Endothelial cell of umbilical vein (primary cell): ENCODE results near the gene DHRS7B.

Experiments
- CTCF ChIP-seq, 2 donors: IDR thresholded peaks; 1 replicate in 1 of 2; 2 replicates in 1 of 2; pipeline ENCODE4 v1.5.1; 2011; ENCODE audit warnings: low read length in 2 of 2, mild to moderate bottlenecking in 2 of 2, moderate library complexity in 2 of 2, control low read depth in 1 of 2, inconsistent platforms in 1 of 2, low read depth in 1 of 2; ENCODE audit not compliant: insufficient read depth in 1 of 2; ENCODE audit errors: extremely low read depth in 1 of 2
- EZH2 ChIP-seq: IDR thresholded peaks from 2 replicates; pipeline ENCODE4 v1.6.1; 2012; ENCODE audit warnings: borderline replicate concordance, low read depth, mild to moderate bottlenecking, moderate library complexity, low read length, inconsistent platforms; ENCODE audit not compliant: severe bottlenecking
- GATA2 ChIP-seq: IDR thresholded peaks from 2 replicates; pipeline ENCODE4 v1.7.0; 2011; ENCODE audit warnings: low read depth, mild to moderate bottlenecking, moderate library complexity, mixed read lengths, low read length; ENCODE audit not compliant: insufficient read length, insufficient read depth
- JUN ChIP-seq: IDR thresholded peaks from 2 replicates; pipeline ENCODE4 v1.6.1; 2011; ENCODE audit warnings: borderline replicate concordance, low read depth; ENCODE audit not compliant: insufficient read length, insufficient read depth
- POLR2A ChIP-seq: IDR thresholded peaks from 2 replicates; pipeline ENCODE4 v1.6.1; 2012; ENCODE audit warnings: low read depth, mild to moderate bottlenecking, control low read depth, low read length
- POLR2AphosphoS5 ChIP-seq: IDR thresholded peaks from 2 replicates; pipeline ENCODE4 v1.6.1; 2012; ENCODE audit warnings: low read depth, mild to moderate bottlenecking, control low read depth, low read length, moderate library complexity; ENCODE audit not compliant: insufficient read depth
- TF ChIP-seq, protein P1 (sequence below): IDR thresholded peaks from 2 replicates; pipeline ENCODE4 v1.6.1; 2011; ENCODE audit not compliant: insufficient read depth, insufficient read length

GRCh38 chr17:21094298-21094704 is 32.5 kb upstream of the DHRS7B start:
- TF ChIP-seq, protein P1, sequence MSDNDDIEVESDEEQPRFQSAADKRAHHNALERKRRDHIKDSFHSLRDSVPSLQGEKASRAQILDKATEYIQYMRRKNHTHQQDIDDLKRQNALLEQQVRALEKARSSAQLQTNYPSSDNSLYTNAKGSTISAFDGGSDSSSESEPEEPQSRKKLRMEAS: no peak
- no peak for TF ChIP-seq CTCF (IDR thresholded peaks at IDR 0.05; ENCODE audit: extremely low read depth in 1 of 2, insufficient read depth in 1 of 2, low read depth in 1 of 2, low read length in 2 of 2)
- no peak for TF ChIP-seq JUN
- no peak for TF ChIP-seq EZH2
- no peak for TF ChIP-seq POLR2A
- TF ChIP-seq POLR2AphosphoS5: no peak
- TF ChIP-seq GATA2: no peak
